ENCODE results near the gene RBBP6.

DNA sequence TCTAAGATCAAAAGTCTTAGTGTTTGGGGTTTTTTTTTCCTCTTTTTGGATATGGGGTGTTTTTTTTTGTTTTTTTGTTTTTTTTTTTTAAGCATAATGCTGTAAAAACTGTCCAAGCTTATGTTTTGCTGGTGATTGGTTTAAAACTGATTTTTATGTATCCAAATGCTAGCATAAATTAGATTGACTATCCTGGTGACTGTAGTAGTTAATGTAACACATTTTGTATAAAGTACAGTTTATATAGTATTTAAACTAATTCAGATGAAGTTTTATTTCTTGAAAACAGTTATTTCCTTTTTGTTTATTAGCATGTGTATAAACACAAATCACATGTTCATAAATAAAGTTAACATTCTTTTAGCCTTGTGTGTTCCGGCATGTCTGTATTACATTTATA lies 10.9 kb downstream of the RBBP6 start:
- TF ChIP-seq POLR2AphosphoS5 (IDR thresholded peaks at IDR 0.05; ENCODE audit: borderline replicate concordance, low read depth, low read length) = no peak
- no peak for TF ChIP-seq EZH2 (IDR thresholded peaks at IDR 0.05)
- TF ChIP-seq FOXP2 (optimal IDR thresholded peaks at IDR 0.05; ENCODE audit: control extremely low read depth, extremely low read length, insufficient read depth) = no peak
